Right lobe of liver (tissue), 6 donors: Measurements from ENCODE around the gene AVPR1B. TPM values are rescaled to one million over a fixed set of nuclear protein-coding genes. Genes with fewer than 3 reads are reported as not detected.

ENCODE experiments used
- ATAC-seq, 4 donors: fragments of 200-7000 bp; cut with Tn5 transposase; one replicate each; pipeline ENCODE4 v1.9.1; 2020; ENCODE audit warnings: mild to moderate bottlenecking in 4 of 4, moderate library complexity in 4 of 4
- DNase-seq, 3 donors: peaks; one replicate each; pipeline ENCODE4 v3.0.0-alpha.2; 2020
- H3K27ac ChIP-seq, 3 donors: fragments of 200-600 bp; one replicate each; pipeline ENCODE4 v1.8.0; 2022
- H3K27me3 ChIP-seq, 2 donors: fragments of 200-600 bp; one replicate each; pipeline ENCODE4 v1.8.0; 2022
- H3K36me3 ChIP-seq, 4 donors: fragments of 200-600 bp; sonication (generic) in 1 of 4; one replicate each; pipeline versions ENCODE4 v1.5.1 to v1.8.0; 2017 to 2022; ENCODE audit warnings: control low read depth in 1 of 4
- H3K4me1 ChIP-seq, 4 donors: fragments of 200-600 bp; sonication (generic) in 1 of 4; one replicate each; pipeline versions ENCODE4 v1.5.1 to v1.8.0; 2017 to 2022; ENCODE audit warnings: control low read depth in 1 of 4
- H3K4me3 ChIP-seq, 3 donors: fragments of 200-600 bp; one replicate each; pipeline ENCODE4 v1.8.0; 2022
- H3K9me3 ChIP-seq, 4 donors: fragments of 200-600 bp; sonication (generic) in 1 of 4; one replicate each; pipeline versions ENCODE4 v1.5.1 to v1.8.0; 2017 to 2022; ENCODE audit warnings: control low read depth in 1 of 4
- POLR2A ChIP-seq: fragments of 450-650 bp; IDR thresholded peaks from one replicate; pipeline ENCODE4 v1.6.1; 2017; ENCODE audit warnings: antibody characterized with exemption, mild to moderate bottlenecking
- WGBS: methylation state at CpG from one replicate; pipeline ENCODE4 v1.1.6; 2018; ENCODE audit warnings: low coverage, low lambda C conversion rate; ENCODE audit not compliant: insufficient coverage; ENCODE audit errors: missing lambda C conversion rate; 5-methylcytosine and 5-hydroxymethylcytosine counted together
- intact Hi-C, 2 donors: fragments of 100-400 bp; cut with DNase I; formaldehyde crosslinking; loops; one replicate each; pipeline versions ENCODE4 v1.11.2 to v1.14.1; 2022
- total RNA-seq, 6 experiments: library from RNA; depleted of rRNA in 2 of 6; stranded (reverse); fragments of >200 nt in 2 of 6; fragmentation: NEBNext Ultra II Directional in 3 of 6; extraction: Animal tissue kit (Norgen Biotek cat#: 25700) in 3 of 6; gene quantifications; one replicate each; pipeline versions ENCODE4 v1.1.0 to v1.2.4, GENCODE V29; 2016 to 2023
- TF ChIP-seq, protein P1 (sequence below), 4 donors: fragments of 200-600 bp in 3 of 4; fragments of 450-650 bp in 1 of 4; IDR thresholded peaks; one replicate each; pipeline versions ENCODE4 v1.5.1 to v1.8.0; 2016 to 2022; ENCODE audit warnings: antibody characterized with exemption in 4 of 4, mild to moderate bottlenecking in 2 of 4
- donor health status: DM: no; HTN: yes; CAD: no.
- donor health status: DM: no; HTN: no; CAD: no.
- donor health status: DM: no; HTN: no; CAD: no.
- donor health status: DM: no; HTN: yes; CAD: no.
- donor health status: DM: no; HTN: yes; CAD: no.

Gene AVPR1B
- total RNA-seq, 6 experiments from 2014 or later, result not detected

DNA sequence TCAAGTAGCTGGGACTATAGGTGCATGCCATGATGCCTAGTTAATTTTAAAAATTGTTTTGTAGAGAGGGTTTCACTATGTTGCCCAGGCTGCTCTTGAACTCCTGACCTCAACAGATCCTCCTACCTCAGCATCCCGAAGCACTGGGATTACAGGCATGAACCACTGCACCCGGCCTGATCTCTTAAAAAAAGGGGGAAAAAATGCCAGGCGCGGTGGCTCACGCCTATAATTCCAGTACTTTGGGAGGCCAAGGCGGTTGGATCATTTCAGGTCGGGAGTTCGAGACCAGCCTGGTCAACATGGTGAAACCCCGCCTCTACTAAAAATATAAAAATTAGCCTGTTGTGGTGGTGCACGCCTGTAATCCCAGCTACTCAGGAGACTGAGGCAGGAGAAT lies 13.2 kb downstream of the AVPR1B start:
- ATAC-seq (no peak), DNase-seq (no peak)
- intact Hi-C loops, result loop anchor here (10.0 kb wide), 3 partner anchors 69 to 179 kb away; partner anchors contain the start of gene CTSE (in 1 of the 2)
- TF ChIP-seq POLR2A, result no peak
- TF ChIP-seq, protein P1, sequence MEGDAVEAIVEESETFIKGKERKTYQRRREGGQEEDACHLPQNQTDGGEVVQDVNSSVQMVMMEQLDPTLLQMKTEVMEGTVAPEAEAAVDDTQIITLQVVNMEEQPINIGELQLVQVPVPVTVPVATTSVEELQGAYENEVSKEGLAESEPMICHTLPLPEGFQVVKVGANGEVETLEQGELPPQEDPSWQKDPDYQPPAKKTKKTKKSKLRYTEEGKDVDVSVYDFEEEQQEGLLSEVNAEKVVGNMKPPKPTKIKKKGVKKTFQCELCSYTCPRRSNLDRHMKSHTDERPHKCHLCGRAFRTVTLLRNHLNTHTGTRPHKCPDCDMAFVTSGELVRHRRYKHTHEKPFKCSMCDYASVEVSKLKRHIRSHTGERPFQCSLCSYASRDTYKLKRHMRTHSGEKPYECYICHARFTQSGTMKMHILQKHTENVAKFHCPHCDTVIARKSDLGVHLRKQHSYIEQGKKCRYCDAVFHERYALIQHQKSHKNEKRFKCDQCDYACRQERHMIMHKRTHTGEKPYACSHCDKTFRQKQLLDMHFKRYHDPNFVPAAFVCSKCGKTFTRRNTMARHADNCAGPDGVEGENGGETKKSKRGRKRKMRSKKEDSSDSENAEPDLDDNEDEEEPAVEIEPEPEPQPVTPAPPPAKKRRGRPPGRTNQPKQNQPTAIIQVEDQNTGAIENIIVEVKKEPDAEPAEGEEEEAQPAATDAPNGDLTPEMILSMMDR (IDR thresholded peaks at IDR 0.05), result no peak
- Histone ChIP-seq H3K9me3 (no peaks in the 10 kb centered on the region), H3K4me1 (no peaks in the 10 kb centered on the region), H3K36me3 (no peaks in the 10 kb centered on the region), H3K27ac (no peak overlapping the region), H3K4me3 (no peak overlapping the region), H3K27me3 (no peaks in the 10 kb centered on the region)
- WGBS, result 90% methylated on average over 2 of the region's 10 CpGs

GRCh38 chr1:206102292-206102936 lies 14.8 kb downstream of the AVPR1B start:
- intact Hi-C loops, result loop anchor here (10.0 kb wide), 3 partner anchors 68 to 178 kb away; partner anchors contain the start of gene CTSE (in 1 of the 2)
- H3K4me3 ChIP-seq, result no peak overlapping the region
- no peak overlapping the region for H3K27ac ChIP-seq
- H3K9me3 ChIP-seq, result no peaks in the 10 kb centered on the region
- no peaks in the 10 kb centered on the region for H3K36me3 ChIP-seq
- ATAC-seq, result peak in 1 of 4 donors; percentile 7
- TF ChIP-seq, protein P1 (IDR thresholded peaks at IDR 0.05), result no peak
- TF ChIP-seq POLR2A, result no peak
- no peaks in the 10 kb centered on the region for H3K27me3 ChIP-seq
- no peaks in the 10 kb centered on the region for H3K4me1 ChIP-seq
- no peak for DNase-seq

- no peaks in the 10 kb centered on the region for H3K9me3 ChIP-seq
- H3K36me3 ChIP-seq, result no peaks in the 10 kb centered on the region
- 58% methylated on average over 6 of the region's 6 CpGs for WGBS
- ATAC-seq, result no peak
- H3K27me3 ChIP-seq, result no peaks in the 10 kb centered on the region
- no peak for DNase-seq
- TF ChIP-seq POLR2A, result no peak
- TF ChIP-seq, protein P1 (IDR thresholded peaks at IDR 0.05), result no peak
- intact Hi-C loops, result loop anchor here (10.0 kb wide), 3 partner anchors 67 to 177 kb away; partner anchors contain the start of gene CTSE (in 1 of the 2)
- no peak overlapping the region for H3K4me3 ChIP-seq
- H3K4me1 ChIP-seq, result no peaks in the 10 kb centered on the region
- H3K27ac ChIP-seq, result no peak overlapping the region
Measured at GRCh38 chr1:206101351-206102045, 15.7 kb downstream of the AVPR1B start.

GRCh38 chr1:206100226-206100815 lies 16.9 kb downstream of the AVPR1B start:
- no peak for TF ChIP-seq POLR2A
- TF ChIP-seq, protein P1 (IDR thresholded peaks at IDR 0.05), result no peak
- Histone ChIP-seq H3K4me1 (no peaks in the 10 kb centered on the region), H3K27me3 (no peaks in the 10 kb centered on the region), H3K27ac (no peak overlapping the region), H3K9me3 (no peaks in the 10 kb centered on the region), H3K36me3 (no peaks in the 10 kb centered on the region), H3K4me3 (no peak overlapping the region)
- ATAC-seq (no peak), DNase-seq (no peak)
- 50% methylated on average over 1 of the region's 1 CpG for WGBS
- intact Hi-C loops, result loop anchor here (10.0 kb wide), 3 partner anchors 66 to 176 kb away; partner anchors contain the start of gene CTSE (in 1 of the 2)
